NCI-H774 (cell line): ENCODE measurements around the gene HPSE2.
"Not testable (repeated sequence)": the region's sequence is repeated elsewhere in the genome, so short reads cannot be mapped to it uniquely, and the experiment has no call there.

Experiments
- DNase-seq: peaks from one replicate; lab custom pipeline; 2025; lab: John Stamatoyannopoulos, UW

The HPSE2 gene

DNA sequence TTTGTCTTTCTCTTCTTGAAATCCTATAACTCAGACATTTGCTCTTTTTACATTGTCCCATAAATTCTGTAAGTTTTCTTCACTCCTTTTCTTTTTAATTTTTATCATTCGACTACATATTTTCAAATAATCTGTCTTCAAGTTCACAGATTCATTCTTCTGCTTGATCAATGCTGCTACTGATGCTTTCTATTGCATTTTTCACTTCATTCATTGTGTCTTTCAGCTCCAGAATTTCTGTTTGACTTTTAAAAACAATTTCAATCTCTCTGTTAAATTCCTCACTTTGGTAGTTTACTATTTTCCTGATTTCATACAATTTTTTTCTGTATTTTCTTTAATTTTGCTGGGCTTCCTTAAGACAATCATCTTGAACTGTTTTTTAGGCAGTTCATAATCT, 230.4 kb downstream of the HPSE2 start:
- DNase-seq, result no peak

DNA sequence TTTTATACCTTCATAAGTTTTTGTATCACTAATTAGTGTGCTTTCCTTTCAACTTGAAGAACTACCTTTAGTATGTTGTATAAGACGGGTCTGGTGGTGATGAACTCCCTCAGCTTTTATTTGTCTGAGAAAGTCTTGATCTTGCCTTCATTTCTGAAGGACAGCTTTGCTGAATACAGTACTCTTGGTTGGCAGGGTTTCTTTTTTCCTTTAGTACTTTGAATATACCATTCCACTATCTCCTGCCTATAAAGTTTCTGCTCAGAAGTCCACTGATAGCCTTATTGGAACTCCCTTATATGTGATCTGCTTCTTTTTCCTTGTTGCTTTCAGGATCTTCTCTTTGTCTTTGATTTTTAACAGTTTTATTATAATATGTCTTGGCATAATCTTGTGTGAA, 230.9 kb downstream of the HPSE2 start:
- DNase-seq, result no peak

DNA sequence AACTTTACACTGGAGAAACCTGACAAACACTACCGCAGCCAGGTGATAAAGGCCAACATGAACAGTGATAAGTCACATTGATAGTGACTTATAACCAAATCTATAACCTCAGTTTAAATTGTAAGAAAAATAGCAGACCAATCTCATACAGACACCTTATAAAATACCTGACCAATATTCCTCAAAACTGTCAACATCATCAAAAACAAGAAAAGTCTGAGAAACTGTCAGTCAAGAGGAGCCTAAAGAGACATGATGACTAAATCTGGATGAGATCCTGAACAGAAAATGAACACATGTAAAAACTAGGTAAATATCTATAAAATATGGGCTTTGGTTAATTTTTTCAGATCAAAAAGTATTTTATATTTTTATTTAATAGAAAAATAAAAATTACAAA, 233.3 kb downstream of the HPSE2 start:
- no peak for DNase-seq

DNA sequence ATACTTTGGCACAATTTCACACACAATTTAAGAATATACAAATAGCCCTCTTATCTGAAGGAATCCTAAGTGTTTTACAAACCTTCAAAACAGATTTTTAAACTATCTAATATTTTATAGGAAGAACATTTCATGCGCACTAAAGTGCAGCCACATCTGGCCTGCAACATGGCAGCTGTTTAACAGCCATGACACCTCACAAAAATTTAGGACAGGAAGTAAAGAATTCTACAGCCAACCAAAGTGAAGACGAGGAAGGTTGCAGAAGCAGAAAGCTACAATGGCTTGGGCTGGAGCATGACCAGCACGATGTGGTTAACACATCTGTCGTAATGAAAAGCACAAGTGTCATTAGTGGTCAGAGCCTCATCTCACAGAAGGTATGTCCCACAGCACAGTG, 238.1 kb downstream of the HPSE2 start:
- DNase-seq, result no peak

DNA sequence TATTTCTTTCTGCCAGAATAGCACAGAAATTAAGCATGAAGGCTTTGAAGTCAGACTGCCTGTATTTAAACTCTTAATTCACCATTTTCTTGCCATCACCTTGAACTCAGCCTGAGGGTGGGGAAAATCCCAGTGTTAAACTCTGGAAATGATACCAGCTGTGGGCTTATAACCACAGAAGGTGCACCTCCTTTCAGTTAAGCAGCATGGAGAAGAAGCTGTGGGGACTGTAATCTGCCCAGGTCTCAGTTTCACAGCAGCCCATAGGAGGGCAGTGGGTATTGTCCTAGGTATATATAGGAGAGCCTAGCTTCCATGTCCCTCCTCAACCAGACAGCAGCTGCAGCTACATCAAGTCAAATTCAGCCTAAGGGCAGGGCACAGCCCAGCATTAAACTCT, 241.6 kb downstream of the HPSE2 start:
- no peak for DNase-seq

DNA sequence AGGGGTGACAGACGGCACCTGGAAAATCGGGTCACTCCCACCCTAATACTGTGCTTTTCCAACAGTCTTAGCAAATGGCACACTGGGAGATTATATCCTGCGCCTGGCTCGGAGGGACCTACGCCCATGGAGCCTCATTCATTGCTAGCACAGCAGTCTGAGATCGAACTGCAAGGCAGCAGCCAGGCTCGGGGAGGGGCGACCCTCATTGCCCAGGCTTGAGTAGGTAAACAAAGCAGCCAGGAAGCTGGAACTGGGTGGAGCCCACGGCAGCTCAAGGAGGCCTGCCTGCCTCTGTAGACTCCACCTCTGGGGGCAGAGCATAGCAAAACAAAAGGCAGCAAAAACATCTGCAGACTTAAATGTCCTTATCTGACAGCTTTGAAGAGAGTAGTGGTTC, 251.9 kb downstream of the HPSE2 start:
- not testable (repeated sequence) for DNase-seq

DNA sequence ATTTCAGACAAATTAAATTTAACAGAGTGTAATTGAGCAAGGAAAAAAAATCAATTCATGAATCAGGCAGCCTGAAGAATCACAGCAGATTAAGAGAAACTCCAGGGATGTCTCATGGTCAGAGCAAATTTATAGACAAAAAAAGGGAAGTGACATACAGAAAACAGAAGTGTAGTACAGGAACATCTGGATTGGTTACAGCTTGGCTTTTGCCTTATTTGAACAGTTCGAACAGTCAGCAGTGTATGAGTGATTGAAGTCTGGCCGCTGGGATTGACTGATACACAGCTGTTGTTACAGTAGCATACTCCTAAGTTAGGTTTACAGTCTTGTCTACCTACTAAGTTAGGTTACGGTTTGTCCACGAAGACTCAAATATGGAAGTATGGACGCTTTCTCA, 255.3 kb downstream of the HPSE2 start:
- DNase-seq, result no peak

DNA sequence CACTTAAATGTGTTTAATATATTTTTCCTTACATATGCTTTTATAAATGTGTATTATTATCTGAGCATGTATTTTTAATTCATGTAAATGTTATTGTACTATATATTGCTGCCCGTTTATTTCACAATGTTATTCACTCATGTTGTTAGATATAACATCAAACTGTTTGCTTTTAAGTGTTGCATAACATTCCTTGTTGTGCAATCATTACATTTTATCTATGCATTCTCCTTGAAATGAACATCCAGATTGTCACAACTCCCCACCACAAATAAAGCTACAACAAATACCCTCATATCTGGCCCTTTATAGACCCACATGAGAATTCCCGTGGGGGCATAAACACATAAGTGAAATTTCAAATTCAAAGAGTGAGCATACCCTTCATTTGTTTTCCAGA, 264.2 kb downstream of the HPSE2 start:
- DNase-seq, result no peak

DNA sequence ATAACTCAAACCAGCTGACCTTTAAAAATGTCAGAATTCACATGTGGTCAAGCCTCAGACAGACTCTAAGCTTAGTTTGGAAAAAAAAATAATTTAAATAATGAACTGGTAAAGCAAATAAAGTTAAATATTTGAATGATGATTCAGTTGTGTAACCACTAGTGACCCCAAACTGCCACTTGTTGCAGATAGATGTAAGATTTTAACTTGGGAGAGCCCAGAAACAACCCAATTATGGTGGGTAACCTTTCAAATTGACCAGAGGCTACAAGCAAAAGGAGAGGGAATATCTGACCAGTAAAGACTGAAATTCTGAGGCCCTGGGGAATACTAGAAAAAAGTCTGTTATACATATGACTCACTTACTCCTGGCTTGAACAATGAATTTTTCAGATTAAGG, 268.1 kb downstream of the HPSE2 start:
- no peak for DNase-seq

DNA sequence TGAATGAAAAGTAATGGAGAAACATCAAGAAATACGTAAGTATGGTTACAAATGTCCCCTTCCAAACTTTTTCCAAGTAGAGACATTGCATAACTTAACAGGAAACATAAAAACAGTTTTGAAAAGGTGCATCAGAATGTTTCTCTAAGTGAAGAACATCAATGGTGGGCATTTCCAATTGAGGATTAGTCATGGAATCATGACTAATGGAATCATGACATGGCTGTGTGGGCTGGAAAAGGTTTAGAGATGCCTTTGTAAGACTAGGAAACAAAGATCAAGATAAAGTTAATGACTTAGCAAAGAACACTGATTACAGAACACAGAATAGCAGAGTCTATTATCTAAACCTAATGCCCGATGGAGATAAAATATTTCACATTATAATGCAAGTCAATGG, 272.0 kb downstream of the HPSE2 start:
- no peak for DNase-seq

DNA sequence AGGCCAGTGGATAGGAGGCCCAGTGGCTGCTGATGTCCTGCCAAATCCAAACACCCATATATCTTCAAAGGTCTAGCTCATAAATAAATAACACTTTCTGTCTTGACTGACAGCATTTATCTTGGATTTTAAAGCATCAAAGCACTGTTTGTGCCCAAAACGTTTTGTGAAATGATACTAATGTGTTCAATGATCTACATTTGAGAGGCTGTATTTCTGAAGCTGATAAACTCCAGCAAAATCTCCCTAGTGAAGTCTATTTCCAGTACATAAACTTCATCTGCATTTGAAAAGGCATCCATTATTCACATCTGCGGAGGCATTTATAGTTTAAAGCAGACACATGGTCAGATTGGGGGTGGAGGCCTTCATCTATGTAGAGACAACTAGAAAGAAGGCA, 276.3 kb downstream of the HPSE2 start:
- no peak for DNase-seq

DNA sequence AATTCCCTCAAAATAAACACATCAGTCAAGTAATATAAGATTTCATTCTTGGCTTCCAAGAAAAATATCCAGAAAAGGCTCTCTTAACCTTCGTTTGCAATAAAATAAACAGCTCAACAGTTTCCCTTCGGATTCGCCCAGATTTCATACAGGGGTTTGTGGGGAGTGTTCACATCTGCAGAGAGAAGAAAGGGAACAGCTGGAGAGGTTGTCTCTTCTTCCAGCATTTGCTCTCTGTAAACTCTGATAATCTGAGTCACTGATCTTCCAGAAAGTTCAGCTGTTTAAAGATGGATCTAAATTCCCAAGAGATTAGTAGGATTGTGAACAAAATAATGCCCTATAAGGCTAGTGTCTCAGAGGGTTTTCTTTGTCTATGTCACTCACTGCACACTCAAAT, 277.9 kb downstream of the HPSE2 start:
- no peak for DNase-seq

DNA sequence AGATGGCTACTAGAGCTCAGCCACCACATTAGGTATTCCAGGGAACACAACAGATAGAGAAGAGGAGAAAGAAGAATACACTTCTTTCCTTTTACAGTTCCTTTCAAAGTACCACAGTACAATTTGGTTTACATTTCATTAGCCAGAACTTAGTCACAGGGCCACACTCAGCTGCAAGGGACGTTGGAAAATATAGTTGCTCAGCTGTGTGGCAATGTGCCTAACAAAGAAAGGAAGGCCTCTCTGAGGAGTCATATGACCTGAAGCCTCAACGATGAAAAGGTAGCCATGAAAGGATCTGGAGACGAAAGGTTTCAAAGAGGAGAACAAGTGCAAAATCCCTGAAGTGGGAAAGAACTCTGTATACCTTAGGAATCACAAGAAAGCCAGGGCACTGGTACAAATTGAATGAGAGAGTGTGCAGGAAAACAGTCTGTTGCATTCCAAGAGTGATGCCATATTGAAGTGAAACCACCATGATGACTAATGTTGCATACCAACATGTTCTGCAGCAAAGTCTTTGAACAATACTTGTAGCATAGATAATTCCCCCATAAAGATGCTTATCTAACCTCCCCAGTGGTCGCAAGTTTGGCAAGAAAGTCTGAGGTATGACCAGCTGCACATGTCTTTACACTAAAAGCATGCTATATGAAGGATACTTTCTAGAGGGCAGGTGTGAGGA, 278.9 kb downstream of the HPSE2 start:
- no peak for DNase-seq

DNA sequence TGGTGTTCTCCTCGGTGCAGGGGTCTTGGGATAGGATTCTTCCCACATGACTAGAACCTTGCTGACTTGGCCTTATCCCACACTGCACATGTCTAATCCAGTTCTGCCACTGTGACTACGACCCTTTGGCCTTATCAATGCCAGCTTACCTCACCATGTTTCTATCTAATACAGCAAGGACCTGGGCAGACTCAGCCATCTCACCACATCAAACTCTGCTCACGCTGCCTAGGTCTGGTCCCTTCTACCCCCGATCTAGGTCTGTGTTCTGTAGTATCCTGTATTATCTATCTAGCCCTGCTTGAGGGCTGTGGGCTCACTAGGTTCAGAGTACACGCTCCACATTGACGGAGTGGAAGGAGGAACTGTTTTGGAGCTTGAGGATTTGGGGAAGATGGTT, 282.4 kb downstream of the HPSE2 start:
- no peak for DNase-seq

DNA sequence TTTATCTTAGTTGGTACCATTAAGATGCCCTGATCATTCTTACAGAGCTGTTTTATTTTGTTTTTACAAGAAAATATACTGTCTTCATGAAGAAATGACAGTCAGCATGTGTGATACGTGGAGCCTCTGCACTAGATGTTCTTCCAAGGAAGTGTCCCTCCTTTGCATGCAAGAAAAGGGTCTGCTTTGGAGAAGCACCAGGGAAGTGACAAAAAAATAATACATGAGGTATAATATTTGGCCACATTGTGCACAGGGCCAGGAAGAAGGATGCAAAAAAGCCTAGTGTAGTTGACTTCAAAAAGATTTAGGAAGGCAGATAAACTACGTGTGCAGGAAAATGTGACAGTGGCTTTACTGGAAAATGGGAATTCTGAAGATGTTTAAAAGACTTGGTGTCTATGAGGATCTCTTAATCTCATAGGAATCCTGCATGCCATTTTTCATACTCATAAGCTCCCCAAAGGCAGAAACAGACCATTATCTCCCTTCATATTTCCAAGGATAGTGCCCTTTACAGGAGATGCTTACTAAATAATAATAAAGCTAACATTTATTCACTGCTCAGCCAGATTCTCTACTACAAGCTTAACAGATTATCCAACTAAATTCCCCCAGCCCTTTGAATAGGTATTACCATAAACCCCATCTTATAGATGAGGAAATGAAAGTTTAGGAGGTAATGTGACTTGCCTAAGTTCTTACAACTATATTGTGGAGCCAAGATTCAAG, 284.2 kb downstream of the HPSE2 start:
- no peak for DNase-seq

DNA sequence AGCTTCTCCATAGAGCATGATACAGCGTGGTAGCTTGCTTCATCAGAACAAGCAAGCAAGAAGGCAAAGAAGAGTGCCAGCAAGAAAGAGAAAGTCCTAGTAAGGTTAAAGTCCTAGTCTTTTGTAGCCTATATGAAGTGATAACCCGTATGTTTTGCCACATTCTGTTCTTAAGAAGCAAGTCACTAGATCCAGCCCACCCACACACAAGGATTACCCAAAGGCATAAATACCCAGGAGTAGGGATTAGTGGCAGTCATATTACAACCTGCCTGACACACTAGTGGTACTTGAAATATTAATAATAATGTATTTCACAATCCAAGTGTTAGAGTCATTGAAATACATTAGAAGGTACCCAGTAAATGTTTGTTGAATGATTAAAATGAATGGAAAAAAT, 285.5 kb downstream of the HPSE2 start:
- DNase-seq, result no peak

DNA sequence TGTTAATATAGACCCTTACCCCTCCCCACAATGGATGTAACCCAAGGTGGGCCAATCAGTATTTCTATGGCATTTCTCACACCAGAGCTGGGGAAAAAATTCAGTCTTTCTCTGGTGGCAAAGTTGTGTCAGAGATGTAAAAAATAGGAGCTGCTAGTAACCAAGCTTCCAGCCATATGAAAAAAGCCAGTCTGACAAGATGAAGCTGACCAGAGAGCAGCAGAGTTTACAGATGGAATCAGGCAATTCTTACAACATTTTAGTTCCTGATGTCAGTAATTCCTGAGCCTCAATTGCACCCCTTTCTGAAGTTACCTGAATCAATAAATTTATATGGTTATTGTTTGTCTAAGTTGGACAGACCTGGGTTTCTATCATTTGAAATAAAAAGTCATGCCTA, 286.3 kb downstream of the HPSE2 start:
- no peak for DNase-seq

DNA sequence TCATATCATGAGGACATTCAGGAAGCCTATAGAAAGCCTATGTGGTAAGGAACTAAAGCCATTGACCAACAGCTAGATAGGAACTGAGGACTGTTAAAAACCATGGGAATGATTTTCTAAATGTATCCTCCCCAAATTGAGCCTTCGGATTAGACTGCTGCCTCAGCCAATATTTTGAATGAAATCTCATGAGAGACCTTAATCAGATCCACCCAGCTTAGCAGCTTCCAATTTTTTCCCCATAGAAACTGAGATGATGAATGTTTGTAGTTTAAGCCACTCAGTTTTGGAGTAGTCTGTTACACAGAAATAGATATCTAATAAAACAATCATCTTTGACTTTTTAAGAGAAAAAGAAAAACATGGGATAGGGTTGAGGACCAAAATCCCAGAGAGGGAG, 292.0 kb downstream of the HPSE2 start:
- DNase-seq, result no peak

DNA sequence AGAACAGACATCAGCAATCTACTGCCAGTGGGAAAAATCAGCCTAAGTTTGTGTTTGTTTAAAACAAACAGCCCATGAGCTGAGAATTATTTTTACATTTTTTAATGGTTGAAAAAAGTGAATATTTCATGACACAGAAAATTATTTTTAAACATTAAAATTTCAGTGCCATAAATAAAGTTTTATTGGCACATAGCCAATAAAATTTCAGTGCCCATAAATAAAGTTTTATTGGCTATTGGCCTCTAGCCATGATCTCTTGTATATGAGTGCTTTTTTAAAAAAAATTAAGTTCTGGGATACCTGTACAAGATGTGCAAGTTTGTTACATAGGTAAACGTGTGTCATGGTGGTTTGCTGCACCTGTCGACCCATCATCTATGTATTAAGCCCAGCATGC, 305.9 kb downstream of the HPSE2 start:
- DNase-seq, result no peak

DNA sequence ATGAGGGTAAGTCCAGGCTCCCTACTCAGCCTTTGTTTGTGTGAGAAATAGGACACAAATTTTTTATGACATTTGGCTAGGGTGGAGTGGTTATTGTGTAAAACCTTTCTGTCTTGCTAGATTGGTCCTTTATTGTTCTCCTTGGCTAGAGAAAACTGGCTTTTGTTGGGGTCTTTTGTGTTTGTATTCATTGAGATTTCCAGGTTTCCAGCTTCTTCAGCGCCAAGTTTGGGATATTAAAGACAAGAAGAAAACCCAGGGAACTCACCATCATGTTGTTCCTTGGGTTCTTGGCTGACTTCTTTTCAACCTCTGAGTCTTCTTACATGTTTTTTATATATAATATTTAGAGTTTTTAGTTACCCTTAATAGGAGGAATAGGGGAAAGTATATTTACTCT, 310.0 kb downstream of the HPSE2 start:
- no peak for DNase-seq

DNA sequence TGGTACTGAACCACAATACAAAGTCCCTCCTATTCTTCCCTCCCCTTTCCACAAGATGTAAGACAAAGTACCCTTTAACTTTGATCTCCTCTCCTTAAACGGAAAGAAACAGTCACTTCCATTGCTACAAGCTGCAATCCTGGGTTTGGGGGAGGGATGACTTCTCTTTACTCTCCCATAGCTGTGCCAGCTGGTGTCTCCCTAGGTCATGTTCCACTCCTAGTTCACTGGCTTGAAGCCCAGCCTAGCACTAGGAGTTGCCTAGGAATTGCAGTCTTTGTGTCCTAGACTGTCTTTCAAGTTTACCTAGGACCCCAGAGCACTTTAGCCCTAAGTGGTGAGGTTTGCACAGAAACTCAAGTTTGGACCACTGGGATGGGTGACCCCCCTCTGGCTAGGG, 311.1 kb downstream of the HPSE2 start:
- DNase-seq, result no peak

DNA sequence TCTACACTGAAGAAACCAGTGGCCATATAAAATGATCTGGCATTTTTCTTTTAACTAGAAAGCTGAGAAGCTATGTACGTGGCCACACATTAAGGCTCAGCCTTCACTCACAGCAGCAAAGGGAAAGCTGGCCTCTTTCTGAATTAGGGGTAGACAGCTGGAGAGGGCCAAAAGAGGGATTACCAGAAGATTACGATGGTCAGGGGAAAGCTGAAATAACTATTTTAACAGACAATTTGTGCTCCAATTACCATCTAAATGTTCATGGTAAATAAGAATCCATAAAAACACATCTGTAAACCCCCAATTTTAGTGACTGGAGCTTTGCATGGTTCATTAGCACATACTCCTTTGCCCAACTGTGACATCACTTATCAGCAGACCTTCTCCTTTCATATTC, 314.3 kb downstream of the HPSE2 start:
- DNase-seq, result no peak

DNA sequence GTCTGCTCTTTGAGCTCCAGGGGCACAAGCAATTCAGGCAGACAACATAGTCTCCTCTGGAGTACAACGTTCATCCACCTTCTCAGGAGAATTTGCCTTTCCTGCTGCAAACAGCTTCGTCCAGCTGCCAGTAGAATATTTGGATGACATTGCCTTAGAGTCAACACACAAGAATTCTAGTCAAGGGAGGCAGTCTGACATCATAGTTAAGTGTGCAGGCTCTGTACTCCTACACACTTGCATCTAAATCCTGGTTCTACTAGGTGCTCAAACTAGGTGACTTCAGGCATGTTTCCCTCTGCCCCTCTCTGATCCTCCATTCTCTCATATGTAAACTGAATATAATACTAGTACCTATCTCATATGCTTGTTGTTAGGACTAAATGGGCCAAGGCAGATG, 314.8 kb downstream of the HPSE2 start:
- DNase-seq, result no peak

DNA sequence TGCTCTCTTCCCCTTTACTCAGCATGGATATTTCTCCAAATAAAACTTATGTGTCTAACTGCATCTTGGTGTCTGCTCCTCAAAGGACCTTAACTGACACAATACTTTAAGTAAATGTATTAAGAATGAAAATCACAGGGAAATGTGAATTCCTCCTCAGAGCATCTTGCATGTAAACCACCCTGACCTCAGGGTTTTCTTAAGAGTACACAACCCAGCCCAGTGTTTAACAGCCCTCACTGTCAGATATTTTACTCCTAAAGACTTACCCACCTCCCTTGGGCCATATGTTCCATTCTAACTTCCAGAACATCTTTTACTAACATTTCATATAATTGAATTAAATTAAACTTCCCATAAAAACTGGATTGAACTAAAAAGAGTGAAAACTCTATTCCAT, 315.3 kb downstream of the HPSE2 start:
- DNase-seq, result no peak
